ENCODE results near the gene KRTAP10-12. TPM values are rescaled to one million over a fixed set of nuclear protein-coding genes. Genes with fewer than 3 reads are reported as not detected.
"Not testable (repeated sequence)": the region's sequence is repeated elsewhere in the genome, so short reads cannot be mapped to it uniquely, and the experiment has no call there.

Gene KRTAP10-12
- total RNA-seq, 1 experiment from 2014 or later = not detected

GRCh38 chr21:44661567-44661966 lies 35.4 kb upstream of the KRTAP10-12 start:
- H3K36me3 ChIP-seq = not testable (repeated sequence)

GRCh38 chr21:44664691-44665090 lies 32.3 kb upstream of the KRTAP10-12 start:
- peaks cover 4% of the 10 kb centered on the region; the same call in 1 of the 2 replicates for H3K9me3 ChIP-seq
- DNase-seq = no peak

More at GRCh38 chr21:44661567-44661966, 35.4 kb upstream of the KRTAP10-12 start:
- H3K4me3 ChIP-seq, H3K27me3 ChIP-seq, H3K9me3 ChIP-seq, DNase-seq: not testable (repeated sequence)

GRCh38 chr21:44666401-44667320 lies 30.3 kb upstream of the KRTAP10-12 start, which contains the start of gene KRTAP12-2:
TSS of gene KRTAP12-2 (minus strand) at chr21:44666927. CDS start at chr21:44666886, 41 bp downstream.
- Histone ChIP-seq H3K27me3 (no peaks in the 10 kb centered on the region; the same call in 1 of the 2 replicates), H3K36me3 (no peaks in the 10 kb centered on the region), H3K9me3 (peaks cover 11% of the 10 kb centered on the region; the same call in 1 of the 2 replicates), H3K4me3 (no peak within 1 kb of the TSS)
- peak; percentile 86 for DNase-seq

More at GRCh38 chr21:44664691-44665090, 32.3 kb upstream of the KRTAP10-12 start:
- Histone ChIP-seq H3K27me3 (no peaks in the 10 kb centered on the region; the same call in 1 of the 2 replicates), H3K36me3 (no peaks in the 10 kb centered on the region), H3K4me3 (no peak overlapping the region)

- H3K4me3 ChIP-seq = no peak overlapping the region
- no peak for DNase-seq
- peaks cover 14% of the 10 kb centered on the region; the same call in 1 of the 2 replicates for H3K9me3 ChIP-seq
- no peaks in the 10 kb centered on the region; the same call in 1 of the 2 replicates for H3K27me3 ChIP-seq
- H3K36me3 ChIP-seq = no peaks in the 10 kb centered on the region
These were observed 29.4 kb upstream of the KRTAP10-12 start for GRCh38 chr21:44667612-44668011.

GRCh38 chr21:44670642-44671432 lies 26.1 kb upstream of the KRTAP10-12 start:
- no peak overlapping the region for H3K4me3 ChIP-seq
- H3K27me3 ChIP-seq = peaks cover 11% of the 10 kb centered on the region

GRCh38 chr21:44671911-44672310 lies 25.1 kb upstream of the KRTAP10-12 start:
- H3K4me3 ChIP-seq = no peak overlapping the region
- DNase-seq = no peak
- H3K36me3 ChIP-seq = no peaks in the 10 kb centered on the region

More at GRCh38 chr21:44670642-44671432, 26.1 kb upstream of the KRTAP10-12 start:
- no peaks in the 10 kb centered on the region for H3K36me3 ChIP-seq
- peaks cover 14% of the 10 kb centered on the region; the same call in 1 of the 2 replicates for H3K9me3 ChIP-seq
- DNase-seq = no peak

GRCh38 chr21:44677881-44678280 lies 19.1 kb upstream of the KRTAP10-12 start:
- peaks cover 44% of the 10 kb centered on the region for H3K27me3 ChIP-seq
- H3K36me3 ChIP-seq = no peaks in the 10 kb centered on the region
- no peak overlapping the region for H3K4me3 ChIP-seq
- no peak for DNase-seq
- no peaks in the 10 kb centered on the region for H3K9me3 ChIP-seq

More at GRCh38 chr21:44671911-44672310, 25.1 kb upstream of the KRTAP10-12 start:
- H3K27me3 ChIP-seq = peaks cover 16% of the 10 kb centered on the region
- H3K9me3 ChIP-seq = peaks cover 14% of the 10 kb centered on the region; the same call in 1 of the 2 replicates

GRCh38 chr21:44681152-44681551 lies 15.8 kb upstream of the KRTAP10-12 start:
- Histone ChIP-seq H3K9me3 (no peaks in the 10 kb centered on the region), H3K27me3 (peaks cover 33% of the 10 kb centered on the region), H3K36me3 (no peaks in the 10 kb centered on the region), H3K4me3 (no peak overlapping the region)
- no peak for DNase-seq

- H3K27me3 ChIP-seq = peaks cover 26% of the 10 kb centered on the region
- H3K36me3 ChIP-seq = no peaks in the 10 kb centered on the region
- H3K4me3 ChIP-seq = no peak within 1 kb of the TSS
- DNase-seq = no peak
- H3K9me3 ChIP-seq = no peaks in the 10 kb centered on the region
These were observed 15.0 kb upstream of the KRTAP10-12 start, which contains the start of gene KRTAP12-1 for GRCh38 chr21:44681861-44682579. TSS of gene KRTAP12-1 (minus strand) at chr21:44682163. CDS start at chr21:44682123, 40 bp downstream.

- Histone ChIP-seq H3K27me3 (peaks cover 28% of the 10 kb centered on the region), H3K36me3 (no peaks in the 10 kb centered on the region), H3K9me3 (no peaks in the 10 kb centered on the region), H3K4me3 (no peak overlapping the region)
- DNase-seq = no peak
These were observed 14.3 kb upstream of the KRTAP10-12 start for GRCh38 chr21:44682580-44683151.

- Histone ChIP-seq H3K9me3 (no peaks in the 10 kb centered on the region), H3K4me3 (no peak overlapping the region), H3K27me3 (peaks cover 24% of the 10 kb centered on the region), H3K36me3 (no peaks in the 10 kb centered on the region)
- DNase-seq = no peak
These were observed 12.9 kb upstream of the KRTAP10-12 start for GRCh38 chr21:44684077-44684476.

GRCh38 chr21:44684483-44684882 lies 12.5 kb upstream of the KRTAP10-12 start:
- Histone ChIP-seq H3K36me3 (no peaks in the 10 kb centered on the region), H3K27me3 (peaks cover 20% of the 10 kb centered on the region), H3K9me3 (no peaks in the 10 kb centered on the region), H3K4me3 (no peak overlapping the region)
- DNase-seq = no peak

GRCh38 chr21:44685050-44685449 lies 11.9 kb upstream of the KRTAP10-12 start:
- H3K27me3 ChIP-seq = peaks cover 19% of the 10 kb centered on the region
- H3K4me3 ChIP-seq, H3K36me3 ChIP-seq, DNase-seq, H3K9me3 ChIP-seq: not testable (repeated sequence)

GRCh38 chr21:44686000-44686781 lies 10.8 kb upstream of the KRTAP10-12 start:
- no peaks in the 10 kb centered on the region for H3K36me3 ChIP-seq
- peaks cover 8% of the 10 kb centered on the region for H3K27me3 ChIP-seq
- DNase-seq = no peak
- no peak overlapping the region for H3K4me3 ChIP-seq
- H3K9me3 ChIP-seq = no peaks in the 10 kb centered on the region

Data from MG63 (cell line).